HG03039 (cell line): ENCODE data around the gene ITGB5.
"Not testable (repeated sequence)": the region's sequence is repeated elsewhere in the genome, so short reads cannot be mapped to it uniquely, and the experiment has no call there.

Experiments
- ATAC-seq: cut with Tn5 transposase; IDR thresholded peaks from one replicate; pipeline ENCODE4 v1.9.1; 2021; ENCODE audit warnings: mild to moderate bottlenecking, moderate library complexity; ENCODE audit not compliant: unreplicated experiment

Gene ITGB5

GRCh38 chr3:124759666-124760401 is 127.3 kb downstream of the ITGB5 start:
- ATAC-seq, result no peak

GRCh38 chr3:124758851-124759635 is 128.1 kb downstream of the ITGB5 start:
- ATAC-seq, result no peak

- not testable (repeated sequence) for ATAC-seq
Measured at GRCh38 chr3:124757926-124758325, 129.2 kb downstream of the ITGB5 start.

GRCh38 chr3:124752051-124752450 is 135.1 kb downstream of the ITGB5 start:
- ATAC-seq, result no peak

GRCh38 chr3:124751501-124751900 is 135.7 kb downstream of the ITGB5 start:
- no peak for ATAC-seq

GRCh38 chr3:124749877-124750276 is 137.3 kb downstream of the ITGB5 start:
- ATAC-seq, result not testable (repeated sequence)

- no peak for ATAC-seq
Measured at GRCh38 chr3:124748560-124749198, 138.5 kb downstream of the ITGB5 start.

- no peak for ATAC-seq
Measured at GRCh38 chr3:124747111-124747981, 139.8 kb downstream of the ITGB5 start.

- no peak for ATAC-seq
Measured at GRCh38 chr3:124745756-124746155, 141.4 kb downstream of the ITGB5 start.

- ATAC-seq, result no peak
Measured at GRCh38 chr3:124741027-124741426, 146.1 kb downstream of the ITGB5 start.

- ATAC-seq, result no peak
Measured at GRCh38 chr3:124731760-124732159, 155.4 kb downstream of the ITGB5 start.

- no peak for ATAC-seq
Measured at GRCh38 chr3:124730941-124731297, 156.2 kb downstream of the ITGB5 start.

GRCh38 chr3:124730129-124730940 is 156.8 kb downstream of the ITGB5 start, which contains the start of gene UMPS:
Gene UMPS, plus strand, starts transcription at chr3:124730452. Its CDS starts 20 bp downstream, at chr3:124730472.
- peak; percentile 90 for ATAC-seq

- ATAC-seq, result no peak
Measured at GRCh38 chr3:124722589-124722988, 164.6 kb downstream of the ITGB5 start.

GRCh38 chr3:124714223-124714853 is 172.8 kb downstream of the ITGB5 start:
- no peak for ATAC-seq
